ENCODE results near the gene DISP2.

DISP2 gene

DNA sequence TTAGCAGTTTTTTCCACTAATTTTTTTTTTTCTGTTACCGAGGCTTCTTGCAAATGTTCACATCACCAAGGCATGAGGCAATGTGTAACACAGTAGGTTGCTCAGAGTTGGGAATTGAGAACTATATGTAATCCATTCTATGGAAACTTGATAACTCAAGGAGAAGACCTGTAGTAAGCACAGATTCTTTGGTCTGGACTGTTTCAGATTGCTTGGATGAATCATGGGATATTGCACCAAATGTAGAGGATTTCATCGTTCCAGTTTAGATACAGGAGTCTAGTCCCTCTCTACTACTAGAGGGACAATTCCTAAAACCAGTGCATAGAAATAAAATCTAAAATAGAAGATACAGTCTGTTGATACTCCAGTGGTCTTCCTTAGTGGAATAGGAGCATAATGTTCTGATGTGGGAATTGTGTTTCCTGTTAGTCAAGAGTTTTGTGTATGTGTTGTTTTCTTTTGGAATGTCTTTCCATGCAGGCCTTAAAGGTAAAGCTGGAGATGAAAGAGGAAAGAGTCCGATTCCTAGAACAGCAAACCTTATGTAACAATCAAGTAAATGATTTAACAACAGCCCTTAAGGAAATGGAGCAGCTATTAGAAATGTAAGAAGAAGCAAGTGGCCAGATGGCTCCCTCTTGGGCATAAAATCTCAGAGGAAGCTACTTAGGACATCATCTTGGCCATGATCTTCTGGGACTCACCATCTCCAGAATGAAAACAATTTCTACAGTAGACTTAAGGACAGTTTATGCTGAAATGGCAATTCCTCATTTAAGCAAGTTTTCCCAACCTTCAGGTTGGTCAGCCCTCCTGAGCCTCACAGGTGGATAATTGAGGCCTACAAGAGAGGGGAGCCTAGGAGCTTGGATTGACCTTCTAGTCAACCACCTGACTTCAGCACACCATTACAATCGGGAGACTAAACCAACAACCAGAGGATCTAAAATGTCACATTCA lies 35.2 kb downstream of the DISP2 start:
- DNase-seq = no peak

DNA sequence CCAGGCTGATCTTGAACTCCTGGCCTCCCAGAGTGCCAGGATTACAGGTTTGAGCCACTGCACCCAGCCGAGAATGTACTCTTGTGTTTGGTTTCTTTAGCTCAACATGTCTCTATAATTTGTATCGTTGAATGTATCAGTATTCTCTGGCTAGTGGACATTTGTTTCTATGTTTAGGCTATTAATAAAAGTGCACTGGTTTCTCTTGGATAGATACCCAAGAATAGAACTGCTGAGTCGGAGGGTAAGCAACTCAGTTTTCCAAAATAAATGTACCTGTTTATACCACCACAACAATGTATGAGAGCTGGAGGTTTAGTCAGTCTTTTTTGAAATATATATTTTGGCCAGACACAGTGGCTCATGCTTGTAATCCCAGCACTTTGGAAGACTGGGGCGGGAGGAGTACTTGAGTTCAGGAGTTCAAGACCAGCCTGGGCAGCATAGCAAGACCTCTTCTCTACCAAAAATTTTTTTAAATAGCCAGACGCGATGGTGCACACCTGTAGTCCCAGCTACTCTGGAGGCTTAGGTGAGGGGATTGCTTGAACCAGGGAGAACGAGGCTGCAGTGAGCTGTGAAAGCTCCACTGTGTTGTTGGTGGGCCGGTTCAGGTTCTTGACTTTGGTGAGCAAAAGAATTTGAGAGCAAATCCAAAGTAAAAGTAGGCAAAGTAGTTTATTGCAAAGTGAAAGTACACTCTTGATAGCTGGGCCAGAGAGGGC lies 39.8 kb downstream of the DISP2 start:
- DNase-seq = no peak

DNA sequence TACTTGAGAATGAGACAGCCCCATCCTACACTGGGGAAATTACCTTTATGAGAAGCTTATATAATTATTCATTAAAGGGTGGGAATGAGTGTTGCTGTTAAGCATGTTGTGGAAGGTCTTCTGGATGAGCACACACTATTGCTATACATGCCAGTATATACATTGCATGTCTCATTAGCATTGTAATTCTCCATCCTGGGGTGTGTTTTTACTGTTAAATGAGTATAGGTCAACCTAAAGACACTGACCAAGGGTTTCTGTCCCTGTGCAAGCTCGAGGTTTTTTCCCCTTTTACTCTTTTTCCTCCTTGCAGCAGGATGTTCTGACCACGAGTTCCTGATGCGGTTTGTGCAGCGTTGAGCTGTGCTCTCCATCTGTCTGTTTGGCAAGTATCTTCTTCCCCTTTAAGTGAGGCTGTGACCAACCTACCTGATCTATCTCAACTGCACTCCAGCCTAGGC lies 40.4 kb downstream of the DISP2 start:
- DNase-seq = peak; percentile 70

DNA sequence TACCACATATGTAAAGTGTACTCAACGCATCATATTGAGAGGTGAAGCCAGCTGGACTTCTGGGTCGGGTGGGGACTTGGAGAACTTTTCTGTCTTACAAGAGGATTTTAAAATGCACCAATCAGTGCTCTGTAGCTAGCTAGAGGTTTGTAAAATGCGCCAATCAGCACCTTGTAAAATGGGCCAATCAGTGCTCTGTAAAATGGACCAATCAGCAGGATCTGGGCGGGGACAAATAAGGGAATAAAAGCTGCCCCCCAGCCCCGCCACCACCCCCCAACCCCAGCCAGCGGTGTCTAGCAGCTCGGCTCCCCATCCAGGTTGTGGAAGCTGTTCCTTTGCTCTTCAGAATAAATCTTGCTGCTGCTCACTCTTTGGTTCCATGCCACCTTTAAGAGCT lies 41.4 kb downstream of the DISP2 start:
- no peak for DNase-seq

DNA sequence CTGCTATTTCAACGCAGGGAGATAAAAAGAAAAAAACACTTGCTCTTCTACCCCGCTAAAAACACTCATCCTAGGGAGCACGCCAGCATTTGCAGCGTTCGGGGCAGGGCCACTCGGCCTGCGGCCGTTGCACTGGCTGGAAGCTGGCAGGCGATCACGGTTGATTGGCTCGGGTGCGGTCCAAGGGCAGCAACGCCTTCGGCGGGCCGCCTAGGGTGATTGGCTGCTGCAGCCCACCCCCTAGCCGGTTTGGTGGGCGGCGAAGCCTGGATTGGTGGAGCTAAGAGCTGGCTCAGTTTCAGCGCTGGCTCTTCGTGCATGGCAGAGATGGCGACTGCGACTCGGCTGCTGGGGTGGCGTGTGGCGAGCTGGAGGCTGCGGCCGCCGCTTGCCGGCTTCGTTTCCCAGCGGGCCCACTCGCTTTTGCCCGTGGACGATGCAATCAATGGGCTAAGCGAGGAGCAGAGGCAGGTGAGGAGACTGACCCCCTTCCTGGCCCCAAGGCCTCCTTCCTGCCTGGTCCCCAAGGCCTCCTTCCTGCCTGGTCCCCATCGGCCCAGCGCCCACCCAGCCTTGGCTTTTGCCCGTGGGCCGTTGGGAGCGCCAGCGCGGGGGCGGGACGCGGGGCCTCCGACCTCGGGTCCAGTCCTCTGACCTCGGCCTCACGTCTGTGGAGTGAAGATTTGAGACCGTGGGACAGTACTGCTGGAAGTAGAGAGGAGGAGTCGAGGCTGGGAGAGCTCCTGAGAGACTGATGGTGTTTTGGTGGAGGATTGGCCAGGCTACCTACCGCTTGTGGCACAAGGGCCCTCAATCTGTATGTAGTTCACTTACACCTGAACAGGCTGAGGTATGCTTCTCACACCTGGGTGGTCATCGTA lies 47.7 kb downstream of the DISP2 start, which contains the start of gene IVD:
Gene IVD (plus strand): TSS at position 295 of the 881 bp plus-strand sequence. CDS start 33 bp downstream, at position 328.
- DNase-seq = peak; percentile 96

DNA sequence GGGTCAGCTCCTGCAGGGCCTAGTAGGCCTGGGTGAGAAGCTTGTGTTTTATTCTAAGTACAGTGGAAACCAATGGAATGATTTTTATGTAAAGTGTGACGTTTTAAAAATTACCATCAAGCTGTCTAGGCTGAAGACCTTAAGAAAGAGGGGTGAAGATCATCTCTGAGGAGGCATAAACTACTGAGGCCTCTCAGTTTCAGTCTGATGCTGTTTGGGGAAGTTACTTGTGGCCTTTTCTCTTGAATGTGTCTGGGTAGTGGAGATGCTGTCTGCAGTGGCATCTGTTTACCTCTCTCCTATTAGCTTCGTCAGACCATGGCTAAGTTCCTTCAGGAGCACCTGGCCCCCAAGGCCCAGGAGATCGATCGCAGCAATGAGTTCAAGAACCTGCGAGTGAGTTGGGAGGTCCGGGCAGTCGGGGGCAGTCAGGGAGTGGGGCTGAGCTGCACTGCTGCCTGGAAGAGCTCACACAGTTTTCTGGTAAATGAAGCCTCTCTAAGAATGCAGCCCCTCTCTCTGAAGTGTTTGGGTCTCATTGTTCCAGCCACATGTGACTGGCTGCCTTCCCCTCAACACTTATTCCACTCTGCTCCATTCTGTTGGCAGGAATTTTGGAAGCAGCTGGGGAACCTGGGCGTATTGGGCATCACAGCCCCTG lies 49.4 kb downstream of the DISP2 start:
- peak; percentile 28 for DNase-seq

DNA sequence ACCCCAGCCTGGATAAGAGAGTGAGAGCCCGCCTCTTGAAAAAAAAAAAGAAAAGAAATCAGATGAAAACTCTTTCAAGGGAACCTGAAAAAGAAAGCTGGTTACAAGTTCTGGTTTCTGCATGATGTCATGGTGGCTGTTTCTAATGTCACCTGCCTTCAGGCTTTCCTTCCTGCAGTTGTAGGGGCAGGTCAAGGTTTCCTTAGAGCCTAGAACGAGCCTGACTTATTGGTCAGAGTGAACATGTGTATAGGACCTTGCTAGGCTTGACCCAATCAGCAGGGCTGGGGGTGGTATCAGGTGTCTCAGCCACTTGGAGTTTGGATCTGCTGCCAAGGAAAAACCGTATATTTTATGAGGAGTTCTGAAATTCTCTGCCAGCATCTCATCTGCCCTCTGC lies 51.3 kb downstream of the DISP2 start:
- DNase-seq = no peak

DNA sequence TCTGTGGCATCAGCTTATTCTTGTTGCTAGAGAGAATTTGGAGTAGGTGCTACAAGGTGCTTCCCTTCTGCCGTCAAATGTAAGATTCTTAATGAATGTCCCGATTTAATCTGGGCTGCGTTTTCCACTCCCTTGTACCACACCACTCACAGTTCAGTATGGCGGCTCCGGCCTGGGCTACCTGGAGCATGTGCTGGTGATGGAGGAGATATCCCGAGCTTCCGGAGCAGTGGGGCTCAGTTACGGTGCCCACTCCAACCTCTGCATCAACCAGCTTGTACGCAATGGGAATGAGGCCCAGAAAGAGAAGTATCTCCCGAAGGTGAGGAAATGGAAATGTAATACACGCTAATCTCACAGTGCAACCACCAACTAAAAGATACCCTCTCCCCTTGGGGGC lies 52.5 kb downstream of the DISP2 start:
- no peak for DNase-seq

DNA sequence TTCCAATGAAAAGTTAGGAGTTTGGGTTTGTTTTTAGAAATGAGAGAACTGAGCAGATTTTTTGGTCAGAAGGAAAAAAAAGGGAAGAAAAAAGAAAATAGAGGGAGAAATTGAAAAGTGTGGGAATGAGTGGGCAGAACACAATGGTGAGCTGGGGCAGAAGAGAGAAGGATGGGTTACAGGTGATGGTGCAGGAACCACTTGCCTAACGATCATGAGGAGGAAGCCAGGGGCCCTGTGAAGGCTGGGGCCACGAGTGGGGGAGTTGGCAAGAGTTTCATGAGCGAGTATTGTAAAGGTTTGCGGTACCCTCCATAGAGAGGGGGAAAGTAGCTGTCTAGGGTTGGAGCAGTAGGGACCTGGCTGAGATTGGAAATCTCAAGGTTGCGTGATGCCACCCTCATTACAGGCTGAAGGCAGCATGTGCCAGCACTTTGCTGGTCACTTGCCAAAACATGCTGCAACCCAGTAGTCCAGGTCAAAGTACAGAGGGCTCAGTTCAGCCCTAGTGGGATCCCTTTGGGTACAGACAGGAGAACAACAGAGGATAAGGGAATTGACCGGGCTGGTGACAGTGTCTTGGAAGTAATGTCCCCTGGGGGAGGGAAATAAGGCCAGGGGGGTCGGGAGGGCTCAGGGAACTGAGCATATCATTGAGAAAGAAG lies 54.2 kb downstream of the DISP2 start:
- DNase-seq = no peak

DNA sequence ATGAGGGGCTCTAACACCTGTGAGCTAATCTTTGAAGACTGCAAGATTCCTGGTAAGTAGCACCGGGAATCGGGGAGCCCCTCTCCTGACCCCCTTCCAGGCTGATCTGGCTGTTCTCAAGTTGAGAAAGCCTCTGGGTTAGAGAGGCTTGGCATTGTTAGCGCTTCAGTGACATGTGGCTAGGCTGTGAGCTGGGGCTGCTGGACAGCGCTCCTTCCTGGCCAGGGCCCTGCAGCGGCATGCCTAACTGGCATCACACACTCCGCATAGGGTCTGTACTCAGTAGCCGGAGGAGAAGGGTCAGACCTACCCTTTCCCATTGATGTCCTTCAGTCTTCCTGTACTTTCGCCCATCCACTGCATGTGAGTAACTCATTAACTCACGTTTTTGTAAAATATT lies 55.0 kb downstream of the DISP2 start:
- DNase-seq = no peak

DNA sequence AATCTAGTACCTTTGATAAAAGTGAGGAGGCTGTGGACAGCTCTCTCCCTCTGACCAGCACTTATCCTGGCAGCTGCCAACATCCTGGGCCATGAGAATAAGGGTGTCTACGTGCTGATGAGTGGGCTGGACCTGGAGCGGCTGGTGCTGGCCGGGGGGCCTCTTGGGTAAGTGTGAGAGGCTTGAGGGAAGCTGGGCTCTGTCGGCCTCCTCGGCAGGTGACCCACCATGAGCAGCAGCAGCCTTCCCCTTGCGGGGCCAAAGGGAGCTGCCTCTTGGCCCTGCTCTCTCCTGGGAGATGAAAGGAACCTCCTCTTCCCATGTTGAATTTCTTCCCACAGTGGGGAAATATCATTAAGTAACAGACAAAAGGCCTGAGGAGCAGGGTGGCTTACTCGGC lies 56.8 kb downstream of the DISP2 start:
- no peak for DNase-seq

DNA sequence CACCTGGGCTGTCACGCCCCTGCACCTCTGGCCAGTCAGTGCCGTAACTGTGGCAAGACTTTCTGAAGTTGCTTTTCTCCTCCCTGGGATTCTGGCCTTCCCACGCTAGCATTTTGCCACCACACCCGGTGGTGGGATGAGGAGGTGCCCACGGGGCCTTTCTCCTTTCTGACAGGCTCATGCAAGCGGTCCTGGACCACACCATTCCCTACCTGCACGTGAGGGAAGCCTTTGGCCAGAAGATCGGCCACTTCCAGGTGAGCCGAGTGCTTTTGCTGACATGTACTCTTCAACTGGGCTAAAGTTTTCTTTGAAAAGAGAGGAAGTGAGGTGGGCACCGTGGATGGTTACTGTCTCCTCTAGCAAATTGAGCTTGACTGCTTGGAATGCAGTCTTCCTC lies 57.2 kb downstream of the DISP2 start:
- DNase-seq = no peak

DNA sequence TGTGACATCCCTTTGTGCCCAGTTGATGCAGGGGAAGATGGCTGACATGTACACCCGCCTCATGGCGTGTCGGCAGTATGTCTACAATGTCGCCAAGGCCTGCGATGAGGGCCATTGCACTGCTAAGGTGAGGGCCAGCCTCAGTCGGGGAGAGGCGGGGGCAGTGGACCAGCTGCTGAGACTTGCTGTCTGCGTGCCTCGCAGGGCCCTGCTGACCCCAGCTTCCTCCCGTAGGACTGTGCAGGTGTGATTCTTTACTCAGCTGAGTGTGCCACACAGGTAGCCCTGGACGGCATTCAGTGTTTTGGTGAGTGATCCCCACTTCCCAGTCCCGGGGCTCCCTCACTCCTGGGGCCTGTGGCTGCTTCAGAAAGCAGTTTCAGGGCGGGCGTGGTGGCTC lies 58.0 kb downstream of the DISP2 start:
- no peak for DNase-seq

DNA sequence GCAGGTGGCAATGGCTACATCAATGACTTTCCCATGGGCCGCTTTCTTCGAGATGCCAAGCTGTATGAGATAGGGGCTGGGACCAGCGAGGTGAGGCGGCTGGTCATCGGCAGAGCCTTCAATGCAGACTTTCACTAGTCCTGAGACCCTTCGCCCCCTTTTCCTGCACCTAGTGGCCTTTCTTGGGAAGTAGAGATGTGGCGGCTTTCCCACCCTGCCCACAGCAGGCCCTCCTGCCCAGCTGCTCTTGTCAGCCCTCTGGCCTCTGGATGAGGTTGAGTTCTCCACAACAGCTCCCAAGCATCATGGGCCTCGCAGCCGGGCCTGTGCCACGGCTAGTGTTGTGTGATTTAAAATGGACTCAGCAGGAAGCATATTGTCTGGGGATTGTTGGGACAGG lies 60.1 kb downstream of the DISP2 start:
- no peak for DNase-seq

DNA sequence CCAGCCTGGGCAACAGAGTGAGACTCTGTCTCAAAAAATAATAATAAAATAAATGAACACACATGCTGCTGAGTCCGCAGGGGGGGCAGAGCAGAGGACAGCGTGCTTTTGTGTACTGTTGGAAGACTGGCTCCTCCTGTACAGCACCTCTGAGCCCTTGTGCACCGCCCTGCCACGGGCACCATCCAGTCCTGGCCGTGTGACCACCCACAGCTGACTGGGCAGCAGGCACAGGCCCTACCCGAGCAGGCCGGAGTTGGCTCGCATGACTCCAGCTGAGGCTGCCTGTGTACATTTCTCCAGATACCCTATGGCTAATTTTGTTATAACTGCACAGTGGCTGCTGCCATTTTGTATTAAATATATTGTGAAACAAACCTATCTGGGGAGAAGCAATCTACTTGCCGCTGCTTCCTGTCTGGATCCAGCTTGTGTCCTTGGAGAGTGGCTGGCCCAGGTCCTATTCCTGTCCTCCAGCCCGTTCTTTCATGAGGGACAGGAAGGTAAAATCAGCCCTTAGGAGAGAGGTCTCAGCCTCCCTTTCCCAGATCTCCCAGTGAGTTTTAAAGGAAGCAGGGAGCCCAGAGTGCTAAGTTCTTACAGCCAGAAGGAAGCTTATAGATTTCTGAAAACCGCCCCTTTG lies 62.2 kb downstream of the DISP2 start:
- DNase-seq = no peak

DNA sequence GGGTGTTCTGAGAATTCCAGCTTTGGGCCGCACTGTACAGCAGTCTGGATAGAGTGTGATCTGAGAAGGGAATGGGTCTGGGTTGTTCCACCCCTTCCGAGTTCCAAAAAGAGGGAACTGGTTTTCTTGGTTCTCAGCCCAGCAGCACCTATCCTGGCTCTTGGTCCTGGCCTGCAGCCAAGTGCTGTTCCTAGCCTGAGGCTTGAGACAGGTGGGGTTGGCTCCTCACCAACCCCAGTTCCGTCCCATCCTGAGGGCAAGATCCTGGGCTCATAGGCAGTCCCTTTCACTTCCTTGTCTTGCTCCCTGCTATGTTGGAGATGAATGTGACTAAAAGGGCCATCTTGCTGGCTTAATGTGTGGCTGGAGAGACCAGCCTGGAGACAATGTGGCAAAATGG lies 62.8 kb downstream of the DISP2 start:
- no peak for DNase-seq

DNA sequence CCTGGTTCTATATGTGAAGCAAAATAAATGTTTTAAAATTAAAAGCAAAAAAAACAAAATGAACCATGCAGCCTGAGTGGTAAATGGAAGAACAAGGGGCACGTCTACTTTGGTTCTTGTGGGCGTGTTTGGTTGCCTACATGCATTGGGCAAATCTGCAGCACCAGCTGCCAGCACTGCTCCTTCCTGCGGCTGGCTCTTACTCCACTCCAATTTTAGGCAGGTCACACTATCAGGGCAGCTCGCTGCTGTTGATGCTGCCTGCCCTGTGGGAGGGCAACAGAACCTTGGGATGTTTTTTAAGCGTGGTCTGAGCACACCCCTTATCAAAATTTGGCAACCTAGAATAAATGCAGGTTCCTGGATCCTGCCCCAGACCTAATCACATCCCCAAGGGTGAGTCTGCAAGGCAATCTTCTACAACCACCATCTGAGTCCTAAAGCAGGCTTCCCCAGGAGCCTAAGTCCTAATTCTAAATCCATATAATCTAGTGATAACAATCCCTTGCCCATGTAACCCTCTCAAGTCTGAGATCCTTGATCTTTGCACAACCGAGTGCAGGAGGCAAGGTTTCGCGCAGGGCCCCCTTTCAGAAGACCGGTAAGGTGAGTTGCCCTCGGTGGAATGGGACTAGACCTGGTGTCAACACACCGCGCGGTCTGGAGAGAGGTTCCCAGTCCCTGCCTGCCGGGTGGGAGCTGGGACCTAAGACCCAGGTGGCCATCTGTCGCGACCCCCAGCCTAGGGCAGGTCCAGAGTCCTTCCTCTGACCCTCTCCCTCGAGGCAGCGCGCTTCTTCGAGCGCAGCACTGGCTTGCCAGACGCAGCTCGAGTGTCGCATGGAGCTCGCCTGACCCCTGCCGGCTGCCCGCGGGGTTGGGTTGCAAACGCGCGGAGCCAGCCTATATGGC lies 63.5 kb downstream of the DISP2 start:
- DNase-seq = peak; percentile 85

DNA sequence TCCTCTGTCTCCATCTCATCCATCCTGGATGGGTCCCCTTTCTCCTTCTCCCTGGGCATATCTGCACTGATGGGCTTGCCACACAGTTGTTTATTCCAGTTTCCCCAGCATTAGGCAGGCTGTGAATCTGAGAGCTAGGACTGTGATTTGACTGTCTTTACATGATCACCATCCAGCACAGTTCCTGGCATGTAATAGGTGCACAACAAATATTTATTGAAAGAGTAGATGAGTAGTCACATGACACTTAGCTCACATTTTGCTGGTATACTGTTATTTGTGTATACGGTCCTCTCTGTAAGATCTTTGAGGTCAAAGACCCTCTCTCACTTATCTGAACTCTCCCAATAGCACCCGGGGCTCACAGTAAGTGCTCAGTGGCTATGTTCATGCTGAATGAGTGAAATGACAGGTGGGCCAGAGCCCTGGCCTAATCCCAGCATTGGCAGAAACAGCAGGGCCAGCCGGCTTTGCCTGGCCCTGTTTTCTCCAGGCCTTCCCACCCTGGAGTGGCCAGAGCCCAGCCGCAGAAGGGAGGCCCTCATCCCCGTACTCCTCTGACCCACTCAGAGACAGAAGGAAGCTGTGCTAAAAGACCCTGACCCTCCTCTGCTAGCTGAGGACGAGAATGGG lies 66.6 kb downstream of the DISP2 start:
- DNase-seq = no peak

DNA sequence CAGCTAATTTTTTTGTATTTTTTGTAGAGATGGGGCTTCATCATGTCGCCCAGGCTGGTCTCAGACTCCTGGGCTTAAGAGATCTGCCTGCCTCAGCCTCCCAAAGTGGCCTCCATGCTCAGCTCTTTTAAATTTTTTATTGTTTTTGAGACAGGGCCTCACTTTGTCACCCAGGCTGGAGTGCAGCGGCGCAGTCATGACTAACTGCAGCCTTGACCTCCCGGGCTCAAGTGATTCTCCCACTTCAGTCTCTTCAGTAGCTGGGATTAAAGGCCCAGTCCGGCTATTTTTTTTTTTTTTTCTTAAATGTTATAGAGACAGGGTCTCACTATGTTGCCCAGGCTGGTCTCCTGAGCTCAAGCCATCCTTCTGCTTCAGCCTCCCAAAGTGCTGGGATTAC lies 67.7 kb downstream of the DISP2 start:
- no peak for DNase-seq

DNA sequence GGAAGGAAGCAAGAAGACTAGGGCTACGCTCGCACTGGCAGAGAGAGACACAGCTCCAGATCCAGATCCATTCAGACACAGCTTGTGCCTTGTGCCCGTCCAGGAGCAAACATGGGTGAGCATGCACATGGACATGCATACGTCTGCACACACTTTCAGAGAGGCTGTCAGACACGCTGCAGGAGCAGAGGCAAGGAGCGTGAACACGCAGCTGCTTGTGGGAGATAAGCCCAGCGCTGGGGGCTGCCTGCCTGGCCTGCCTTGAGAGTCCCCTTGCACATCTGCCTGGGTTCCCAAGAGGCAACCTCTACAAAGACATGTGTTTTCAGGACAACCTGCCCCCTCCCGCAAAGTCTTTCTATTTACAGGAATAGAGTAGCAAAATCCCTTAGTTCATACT lies 69.2 kb downstream of the DISP2 start:
- DNase-seq = no peak
